Stimulated activated CD8-positive, alpha-beta memory T cell treated with anti-CD3 and anti-CD28 coated beads, Interleukin-12 subunit alpha, Interleukin-12 subunit beta, amount 100 ng/mL, for 24 hours (primary cell): Measurements from ENCODE around the gene CCL13.

Source experiments
- DNase-seq: peaks from one replicate; pipeline ENCODE4 v3.0.0-alpha.2; 2020; ENCODE audit errors: extremely low read depth

The CCL13 gene

GRCh38 chr17:34363183-34363661, 6.9 kb downstream of the CCL13 start, which contains the start of gene CCL1:
Gene CCL1 (minus strand): TSS chr17:34363233. CDS start chr17:34363161, 72 bp downstream.
- DNase-seq = no peak

DNA sequence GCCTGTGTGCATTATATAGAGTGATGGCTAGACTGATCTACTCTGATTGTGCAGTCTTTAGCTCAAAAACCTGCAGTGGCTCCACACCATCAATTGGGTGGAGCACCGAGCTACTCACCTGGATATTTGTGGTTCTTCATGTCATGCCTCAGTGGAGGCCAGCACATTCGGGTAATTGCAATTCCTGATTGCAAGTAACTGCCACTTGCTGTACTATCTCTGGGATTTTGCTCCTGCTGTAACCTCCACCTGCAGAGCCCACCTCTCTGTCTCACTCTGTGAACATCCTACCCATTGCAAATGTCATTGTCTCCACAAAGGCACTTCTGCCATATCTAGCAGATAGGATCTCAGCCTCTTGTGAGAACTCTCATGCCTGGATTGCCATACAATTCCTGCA, 8.5 kb downstream of the CCL13 start:
- DNase-seq = no peak

DNA sequence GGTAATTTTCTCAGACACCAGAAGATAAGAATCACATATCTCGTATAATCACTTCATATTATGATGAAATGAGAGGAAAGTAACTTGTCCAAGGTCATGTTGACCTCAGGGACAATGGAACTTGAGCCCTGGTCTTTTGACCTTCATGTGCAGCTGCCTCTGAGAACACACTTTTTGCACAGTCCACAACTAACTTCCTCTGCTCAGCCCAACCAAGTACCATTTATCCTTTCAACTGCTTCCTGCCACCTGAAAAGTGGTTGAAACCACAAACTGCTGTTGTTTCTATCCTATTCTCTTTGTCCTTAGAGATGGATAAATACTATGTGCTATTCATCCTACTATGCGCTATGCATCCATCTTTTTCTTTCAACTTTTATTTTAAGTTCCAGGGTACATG, 9.1 kb downstream of the CCL13 start:
- DNase-seq = no peak

- DNase-seq = no peak
Measured at GRCh38 chr17:34366010-34366409, 9.7 kb downstream of the CCL13 start.

GRCh38 chr17:34366529-34367107, 10.3 kb downstream of the CCL13 start:
- DNase-seq = no peak

- no peak for DNase-seq
Measured at GRCh38 chr17:34367486-34368195, 11.4 kb downstream of the CCL13 start.

DNA sequence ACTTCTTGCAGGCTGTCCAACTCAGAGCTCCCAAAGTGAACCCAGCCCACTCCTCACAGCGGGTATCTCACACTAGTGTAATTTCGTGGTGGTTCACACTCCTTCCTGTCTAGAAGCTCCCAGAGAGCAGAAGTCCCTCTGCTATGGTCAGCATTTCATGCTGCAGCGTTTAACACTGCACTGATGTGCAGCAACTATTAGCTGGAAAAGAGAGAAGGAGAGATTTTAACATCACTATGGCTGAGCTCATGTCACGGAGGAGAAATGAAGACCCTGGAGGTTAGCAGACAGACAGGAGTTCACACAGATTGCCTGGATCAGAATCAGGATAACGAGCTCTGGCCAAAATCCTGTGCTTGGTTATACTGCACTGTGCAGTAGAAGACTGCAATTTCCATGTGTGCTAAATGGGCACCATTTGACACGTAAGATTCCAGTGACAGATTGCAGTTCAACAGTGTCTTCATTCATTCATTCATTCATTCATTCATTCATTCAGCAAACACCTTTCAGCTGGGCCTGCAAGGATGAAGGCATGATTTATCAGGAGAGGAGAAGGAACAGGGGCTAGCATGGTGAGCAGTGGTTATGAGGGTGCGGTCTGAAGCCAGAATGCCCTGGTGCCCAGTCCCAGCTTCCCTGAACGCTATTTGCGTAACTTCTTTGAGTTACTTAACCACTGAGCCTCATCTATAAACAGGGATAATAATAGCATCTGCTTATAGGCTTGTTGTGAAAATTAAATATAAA, 12.1 kb downstream of the CCL13 start:
- no peak for DNase-seq

DNA sequence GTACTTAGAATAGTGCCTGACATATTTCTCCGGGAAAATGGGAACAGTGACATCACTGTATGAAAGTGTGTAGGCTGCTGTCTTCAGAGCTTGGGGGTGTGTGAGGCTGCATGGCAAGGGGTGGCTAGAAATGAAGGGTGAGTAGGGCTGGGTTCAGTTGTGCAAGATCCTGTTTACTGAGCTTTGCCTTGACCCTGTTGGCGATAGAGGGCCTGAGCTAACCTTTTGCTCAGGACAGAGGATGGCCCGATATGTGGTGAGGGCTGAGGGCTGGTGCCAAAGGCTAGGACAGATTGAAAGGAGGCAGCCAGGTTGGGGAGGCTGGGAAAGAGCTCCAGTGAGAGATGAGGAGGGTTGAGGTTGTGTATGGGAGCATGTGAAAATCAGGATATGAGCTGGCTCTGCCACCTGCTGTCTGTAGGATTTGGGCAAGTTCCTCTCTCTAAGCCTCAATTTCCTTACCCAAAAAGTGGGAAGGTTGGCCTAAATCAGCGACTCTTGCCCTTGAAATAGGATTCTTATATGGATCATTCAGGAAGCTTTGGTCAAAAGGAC, 12.7 kb downstream of the CCL13 start:
- no peak for DNase-seq

DNA sequence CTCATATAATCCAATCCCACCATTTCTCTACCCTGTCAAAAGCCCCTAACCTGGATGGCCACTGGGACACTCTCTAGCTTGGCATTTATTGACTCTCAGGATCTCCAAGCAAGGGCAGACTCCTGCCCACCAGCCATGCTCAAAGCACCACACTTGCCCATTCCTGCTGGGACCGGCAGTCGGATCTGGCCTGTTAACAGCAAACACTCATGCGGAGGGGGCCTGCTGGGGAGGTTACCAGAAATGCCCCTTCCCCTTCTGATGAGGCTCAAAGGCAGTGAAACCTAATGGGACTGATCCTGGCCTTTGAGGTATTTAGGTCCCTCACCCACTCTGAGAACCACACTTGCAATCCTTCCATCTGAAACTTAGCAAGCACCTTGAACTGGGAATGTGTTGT, 13.3 kb downstream of the CCL13 start:
- no peak for DNase-seq

DNA sequence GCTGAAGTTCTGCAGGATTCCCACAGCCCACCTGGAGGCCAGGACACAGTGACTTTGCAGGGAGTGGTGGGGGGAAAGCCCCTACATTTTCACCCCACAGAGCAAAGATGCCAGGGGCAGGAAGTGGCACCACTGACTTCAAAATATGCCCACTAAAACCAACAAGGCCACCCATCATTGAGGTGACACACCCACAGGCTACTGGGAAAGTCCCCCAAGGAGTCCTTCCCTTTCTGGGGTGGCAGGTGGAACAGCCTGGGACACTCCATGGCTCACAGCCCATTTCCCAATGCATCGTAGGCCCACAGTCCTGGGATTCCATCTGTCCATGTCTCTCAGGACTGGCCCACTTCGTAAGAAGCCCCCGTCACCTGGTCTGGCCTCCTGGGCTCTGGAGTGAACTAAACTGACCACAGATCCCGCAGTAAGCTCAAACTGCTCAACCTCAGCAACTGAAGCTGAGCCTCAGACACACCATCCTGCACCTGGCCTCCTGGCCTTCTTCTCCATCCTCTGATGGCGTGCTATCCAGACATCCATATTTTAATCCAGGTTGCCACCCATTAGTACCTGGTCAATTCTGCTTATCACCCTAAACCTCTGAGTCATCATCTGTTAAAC, 14.2 kb downstream of the CCL13 start:
- no peak for DNase-seq

- DNase-seq = no peak
Measured at GRCh38 chr17:34370997-34371395, 14.7 kb downstream of the CCL13 start.

DNA sequence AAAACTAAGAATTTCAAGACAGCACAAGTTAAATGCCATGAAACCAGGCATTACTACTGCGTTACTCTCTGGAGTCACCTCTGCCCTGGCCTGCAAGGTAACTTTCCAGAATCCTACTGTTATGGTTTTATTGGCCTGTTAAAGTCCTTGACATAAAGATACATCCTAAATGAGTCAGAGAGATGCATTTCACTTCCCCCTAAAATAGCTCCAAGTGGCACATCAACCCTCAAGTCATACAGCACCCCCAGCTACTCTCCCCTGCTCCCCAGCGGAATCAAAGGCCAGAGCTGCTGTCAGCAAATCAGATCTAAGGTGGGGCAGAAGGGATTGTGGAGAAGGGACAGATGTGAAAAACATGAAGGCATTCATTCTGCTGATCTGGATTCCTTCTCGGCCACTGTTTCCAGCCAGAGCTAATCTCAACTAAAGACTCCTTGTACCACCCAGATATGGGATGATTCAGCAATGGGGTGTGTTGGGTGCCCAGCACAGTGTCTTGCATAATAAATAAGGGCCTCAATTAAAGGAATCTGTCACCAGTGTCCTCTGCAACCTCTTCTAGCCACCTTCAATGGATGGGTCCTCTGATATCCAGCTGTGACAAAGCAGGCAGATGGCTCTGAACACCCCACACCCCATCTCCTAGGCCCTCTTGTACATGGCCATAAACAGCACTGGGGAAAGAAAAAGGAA, 15.3 kb downstream of the CCL13 start:
- no peak for DNase-seq

DNA sequence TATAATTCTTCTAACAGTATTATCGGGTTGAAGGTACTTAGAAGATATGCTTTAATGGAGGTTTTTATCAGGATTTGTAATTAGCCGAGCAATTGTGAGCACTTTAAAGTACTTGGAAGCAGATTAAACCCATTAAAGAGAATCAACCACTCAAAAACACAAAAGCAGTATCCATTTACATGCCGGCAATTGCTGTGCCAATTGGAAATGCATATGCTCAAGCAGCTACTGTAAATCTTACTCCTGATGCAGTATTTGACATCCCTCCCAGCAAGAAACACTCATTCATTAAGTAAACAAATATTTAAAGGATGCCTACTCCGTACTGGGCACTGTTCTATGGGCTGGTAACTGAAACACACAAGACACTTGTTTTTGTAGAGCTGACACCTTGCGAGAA, 18.2 kb downstream of the CCL13 start:
- no peak for DNase-seq

GRCh38 chr17:34375426-34375997, 19.2 kb downstream of the CCL13 start:
- DNase-seq = no peak

- no peak for DNase-seq
Measured at GRCh38 chr17:34377078-34377823, 21.0 kb downstream of the CCL13 start.

GRCh38 chr17:34378664-34379101, 22.4 kb downstream of the CCL13 start:
- no peak for DNase-seq

GRCh38 chr17:34379868-34380267, 23.6 kb downstream of the CCL13 start:
- no peak for DNase-seq

GRCh38 chr17:34382621-34383124, 26.4 kb downstream of the CCL13 start:
- DNase-seq = no peak

DNA sequence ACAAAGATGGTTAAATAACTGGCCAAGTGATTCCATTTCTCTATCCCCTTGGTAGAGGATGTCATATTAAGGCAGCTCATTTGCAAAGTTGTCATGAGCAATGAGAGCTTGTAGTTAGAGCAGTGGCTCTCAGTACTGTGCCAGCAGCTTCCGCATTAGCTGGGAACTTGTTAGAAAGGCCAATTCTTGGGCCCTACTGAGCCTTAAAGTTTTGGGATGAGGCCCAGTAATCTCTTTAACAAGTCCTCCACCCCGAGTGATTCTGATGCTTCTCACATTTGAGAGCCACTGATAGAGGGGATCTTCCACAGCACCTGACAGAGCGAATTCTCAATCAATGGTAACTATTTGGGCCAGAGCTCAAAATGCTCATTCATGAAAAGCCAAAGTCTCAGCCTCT, 26.9 kb downstream of the CCL13 start:
- DNase-seq = no peak

- no peak for DNase-seq
Measured at GRCh38 chr17:34384271-34384670, 28.0 kb downstream of the CCL13 start.
